BLaER1 treated with 17β-estradiol and CSF1 and Interleukin-3, amounts not matched to agents 10 nM and 100 nM (cell line): ENCODE results near the gene ANGPTL4.
A peak's percentile ranks its signal among the peaks of the same experiment; 100 is the strongest.
"Not testable (repeated sequence)": the region's sequence is repeated elsewhere in the genome, so short reads cannot be mapped to it uniquely, and the experiment has no call there.

ENCODE experiments used
- H3K27ac ChIP-seq, 11 experiments: shearing (Covaris generic); formaldehyde crosslinking; 2 replicates each; pipeline ENCODE4 v1.8.1; 2022
- H3K27me3 ChIP-seq, 11 experiments: shearing (Covaris generic); formaldehyde crosslinking; 2 replicates each; pipeline ENCODE4 v1.8.1; 2022
- H3K36me3 ChIP-seq, 11 experiments: shearing (Covaris generic); formaldehyde crosslinking; 2 replicates each; pipeline ENCODE4 v1.8.1; 2022
- H3K4me1 ChIP-seq, 10 experiments: shearing (Covaris generic); formaldehyde crosslinking; 2 replicates each; pipeline ENCODE4 v1.8.1; 2022
- H3K4me2 ChIP-seq, 11 experiments: shearing (Covaris generic); formaldehyde crosslinking; 2 replicates each; pipeline ENCODE4 v1.8.1; 2022
- H3K4me3 ChIP-seq, 10 experiments: shearing (Covaris generic); formaldehyde crosslinking; 2 replicates each; pipeline ENCODE4 v1.8.1; 2022
- H3K9ac ChIP-seq, 11 experiments: shearing (Covaris generic); formaldehyde crosslinking; 2 replicates each; pipeline ENCODE4 v1.8.1; 2022
- H3K9me3 ChIP-seq, 11 experiments: shearing (Covaris generic); formaldehyde crosslinking; replicated peaks in 1 of 11; 2 replicates each; pipeline ENCODE4 v1.8.1; 2022
- H4K20me1 ChIP-seq, 11 experiments: shearing (Covaris generic); formaldehyde crosslinking; 2 replicates each; pipeline ENCODE4 v1.8.1; 2022
- Cebpa-rat ChIP-seq, 11 experiments: shearing (Covaris generic); IDR thresholded peaks; 2 replicates each; pipeline ENCODE4 v1.8.1; 2022

The ANGPTL4 gene

DNA sequence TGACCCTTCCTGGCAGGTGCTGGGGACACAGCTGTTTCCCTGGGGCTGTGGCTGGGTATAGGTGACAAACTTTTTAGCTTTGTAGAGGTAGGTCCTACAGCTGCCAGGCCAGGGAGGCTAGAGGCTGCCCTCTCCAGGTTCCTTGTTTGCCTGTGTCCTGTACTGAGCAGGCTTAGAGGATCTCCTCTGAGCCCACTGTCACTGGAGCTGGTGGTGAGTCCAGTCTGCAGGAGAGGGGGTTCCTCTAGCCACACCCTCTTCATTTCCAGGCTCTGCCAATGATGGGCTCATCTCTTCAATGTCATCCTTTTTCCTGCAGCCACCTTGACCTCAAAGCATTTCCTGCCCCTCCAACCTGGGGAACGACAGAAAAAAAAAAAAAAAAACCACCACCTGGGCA lies 13.6 kb downstream of the ANGPTL4 start:
- Histone ChIP-seq H3K36me3 (peaks cover 4 to 55% (median 31%) of the 10 kb centered on the region in 11 experiments; a peak in 16 of 22 replicates), H3K4me1 (no peaks in the 10 kb centered on the region), H3K9me3 (peaks cover 0 to 16% (median 11%) of the 10 kb centered on the region in 11 experiments; a peak in 17 of 22 replicates), H3K9ac (no peak overlapping the region), H4K20me1 (no peaks in the 10 kb centered on the region), H3K27me3 (no peaks in the 10 kb centered on the region), H3K4me2 (no peak overlapping the region), H3K27ac (no peak overlapping the region), H3K4me3 (no peak overlapping the region)
- TF ChIP-seq Cebpa-rat (IDR thresholded peaks at IDR 0.05): no peak

GRCh38 chr19:8379156-8379891 lies 15.4 kb downstream of the ANGPTL4 start:
- H3K4me3 ChIP-seq, H3K27me3 ChIP-seq, H3K9ac ChIP-seq, H4K20me1 ChIP-seq, H3K27ac ChIP-seq, H3K4me2 ChIP-seq, H3K4me1 ChIP-seq: not testable (repeated sequence)
- Histone ChIP-seq H3K36me3 (peaks cover 4 to 42% (median 18%) of the 10 kb centered on the region in 11 experiments; a peak in 13 of 22 replicates), H3K9me3 (peaks cover 0 to 16% (median 11%) of the 10 kb centered on the region in 11 experiments; a peak in 17 of 22 replicates)

- peaks cover 6 to 25% (median 8%) of the 10 kb centered on the region in 10 experiments; a peak in 13 of 20 replicates for H3K4me1 ChIP-seq
- peaks cover under 1 to 27% (median 17%) of the 10 kb centered on the region in 11 experiments; a peak in 17 of 22 replicates for H3K36me3 ChIP-seq
- H3K9me3 ChIP-seq: peaks cover 12 to 29% (median 22%) of the 10 kb centered on the region in 11 experiments
- H3K27ac ChIP-seq: 0 out of 22 replicates have a peak overlapping the region, but pooled peaks of 1 of the 11 experiments have one; percentile 13
- H4K20me1 ChIP-seq, H3K4me3 ChIP-seq, H3K9ac ChIP-seq, H3K27me3 ChIP-seq: not testable (repeated sequence)
- peak overlapping the region in 3 of 11 experiments; percentile 43 to 61 (median 46); a peak in 6 of 22 replicates for H3K4me2 ChIP-seq
These were observed 20.6 kb downstream of the ANGPTL4 start for GRCh38 chr19:8384569-8384968.

DNA sequence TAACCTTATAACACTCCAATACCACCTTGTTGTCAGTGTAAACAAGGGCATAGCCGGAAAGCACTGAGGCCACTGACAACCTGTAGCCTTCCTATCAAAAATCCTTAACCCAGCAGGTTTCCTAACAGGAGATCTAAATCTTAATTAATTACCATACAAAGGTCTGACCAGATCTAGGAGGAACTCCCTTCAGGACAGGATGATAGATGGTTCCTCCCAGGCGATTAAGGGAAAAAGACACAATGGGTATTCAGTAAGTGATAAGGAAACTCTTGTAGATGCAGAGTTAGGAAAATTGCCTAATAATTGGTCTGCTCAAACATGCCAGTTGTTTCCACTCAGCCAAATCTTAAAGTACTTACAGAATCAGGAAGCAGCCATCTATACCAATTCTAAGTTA lies 21.1 kb downstream of the ANGPTL4 start:
- Histone ChIP-seq H3K36me3 (peaks cover 0 to 22% (median 16%) of the 10 kb centered on the region in 11 experiments; a peak in 17 of 22 replicates), H3K4me2 (peak overlapping the region in 3 of 11 experiments; percentile 43 to 61 (median 46); a peak in 6 of 22 replicates), H3K27ac (0 out of 22 replicates have a peak overlapping the region, but pooled peaks of 1 of the 11 experiments have one; percentile 13), H3K9me3 (peaks cover 8 to 24% (median 19%) of the 10 kb centered on the region in 11 experiments), H3K4me1 (peaks cover 6 to 25% (median 9%) of the 10 kb centered on the region in 10 experiments; a peak in 13 of 20 replicates)
- H3K27me3 ChIP-seq, H3K9ac ChIP-seq, H3K4me3 ChIP-seq, H4K20me1 ChIP-seq: not testable (repeated sequence)

- not testable (repeated sequence) for H3K4me3 ChIP-seq, H3K9ac ChIP-seq, H3K27me3 ChIP-seq, H3K27ac ChIP-seq, H4K20me1 ChIP-seq
- Histone ChIP-seq H3K4me1 (peaks cover 6 to 25% (median 9%) of the 10 kb centered on the region in 10 experiments; a peak in 13 of 20 replicates), H3K9me3 (peaks cover 8 to 22% (median 19%) of the 10 kb centered on the region in 11 experiments), H3K36me3 (peaks cover 0 to 22% (median 16%) of the 10 kb centered on the region in 11 experiments; a peak in 17 of 22 replicates), H3K4me2 (peak overlapping the region in 2 of 11 experiments; percentile 46 to 57; a peak in 5 of 22 replicates)
These were observed 21.6 kb downstream of the ANGPTL4 start for GRCh38 chr19:8385566-8385965.

- H3K9ac ChIP-seq, H3K4me3 ChIP-seq, H4K20me1 ChIP-seq, H3K27ac ChIP-seq, H3K27me3 ChIP-seq: not testable (repeated sequence)
- Histone ChIP-seq H3K4me1 (peaks cover 12 to 31% (median 15%) of the 10 kb centered on the region in 10 experiments), H3K9me3 (peaks cover 8 to 22% (median 19%) of the 10 kb centered on the region in 11 experiments), H3K4me2 (peak overlapping the region in 2 of 11 experiments; percentile 46 to 57; a peak in 3 of 22 replicates), H3K36me3 (peaks cover 0 to 22% (median 16%) of the 10 kb centered on the region in 11 experiments; a peak in 17 of 22 replicates)
These were observed 22.5 kb downstream of the ANGPTL4 start for GRCh38 chr19:8386419-8386818.

- no peak overlapping the region for H3K4me3 ChIP-seq
- no peak overlapping the region for H3K27ac ChIP-seq
- no peak for TF ChIP-seq Cebpa-rat (IDR thresholded peaks at IDR 0.05)
- H3K4me1 ChIP-seq: peaks cover 18 to 37% (median 21%) of the 10 kb centered on the region in 10 experiments
- H3K4me2 ChIP-seq: no peak overlapping the region
- peaks cover 12 to 13% (median 12%) of the 10 kb centered on the region in 11 experiments for H4K20me1 ChIP-seq
- no peaks in the 10 kb centered on the region for H3K27me3 ChIP-seq
- H3K36me3 ChIP-seq: peaks cover 0 to 22% (median 16%) of the 10 kb centered on the region in 11 experiments; a peak in 17 of 22 replicates
- H3K9me3 ChIP-seq: peaks cover 8 to 22% (median 19%) of the 10 kb centered on the region in 11 experiments
- no peak overlapping the region for H3K9ac ChIP-seq
These were observed 23.0 kb downstream of the ANGPTL4 start for GRCh38 chr19:8386990-8387389.

DNA sequence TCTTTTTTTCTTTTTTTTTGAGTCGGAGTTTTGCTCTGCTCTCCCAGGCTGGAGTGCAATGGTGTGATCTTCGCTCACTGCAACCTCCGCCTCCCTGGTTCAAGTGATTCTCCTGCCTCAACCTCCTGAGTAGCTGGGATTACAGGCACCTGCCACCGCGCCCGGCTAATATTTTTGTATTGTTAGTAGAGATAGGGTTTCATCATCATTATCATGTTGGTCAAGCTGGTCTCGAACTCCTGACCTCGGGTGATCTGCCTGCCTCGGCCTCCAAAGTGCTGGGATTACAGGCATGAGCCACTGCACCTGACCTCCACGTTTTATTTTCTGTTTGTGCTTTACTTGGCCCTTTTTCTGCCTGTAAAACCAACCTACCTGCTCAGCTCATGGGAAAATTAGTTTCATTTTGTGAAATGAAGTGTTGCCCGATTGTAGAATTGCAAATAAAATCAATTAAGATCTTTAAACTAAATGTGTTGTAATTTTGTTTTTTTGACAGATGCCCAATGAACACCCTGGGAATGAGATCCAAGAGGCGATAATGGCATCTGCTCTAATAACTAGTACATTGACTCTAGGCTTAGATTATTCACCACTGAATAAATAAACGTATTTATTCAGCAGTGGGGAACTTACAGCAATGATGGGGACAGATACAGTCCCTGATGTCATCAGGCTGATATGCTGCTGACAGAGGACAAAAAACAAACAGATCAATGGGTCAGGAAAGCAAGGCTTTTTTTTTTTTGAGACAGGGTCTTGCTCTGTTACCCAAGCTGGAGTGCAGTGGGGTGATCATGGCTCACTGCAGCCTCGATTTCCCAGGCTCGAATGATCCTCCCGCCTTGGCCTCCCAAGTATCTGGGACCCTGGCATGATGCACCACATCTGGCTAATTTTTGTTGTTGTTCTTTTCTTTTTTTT lies 24.0 kb downstream of the ANGPTL4 start:
- Histone ChIP-seq H3K36me3 (peaks cover 0 to 22% (median 16%) of the 10 kb centered on the region in 11 experiments; a peak in 17 of 22 replicates), H3K4me2 (no peak overlapping the region), H3K4me3 (no peak overlapping the region)

More for the DNA sequence above, 24.0 kb downstream of the ANGPTL4 start:
- no peaks in the 10 kb centered on the region for H3K27me3 ChIP-seq
- H3K4me1 ChIP-seq: peaks cover 28 to 46% (median 31%) of the 10 kb centered on the region in 10 experiments
- no peak for TF ChIP-seq Cebpa-rat (IDR thresholded peaks at IDR 0.05)
- H3K27ac ChIP-seq: no peak overlapping the region
- H3K9ac ChIP-seq: no peak overlapping the region
- H3K9me3 ChIP-seq: peaks cover 8 to 22% (median 19%) of the 10 kb centered on the region in 11 experiments
- H4K20me1 ChIP-seq: peaks cover 21 to 22% (median 22%) of the 10 kb centered on the region in 11 experiments
